Testis (tissue), 2 donors: ENCODE measurements around the gene MYORG.

Experiments
- POLR2A ChIP-seq: fragments of 450-650 bp; IDR thresholded peaks from one replicate; pipeline ENCODE4 v1.6.1; 2017; ENCODE audit warnings: antibody characterized with exemption, mild to moderate bottlenecking, moderate library complexity
- TF ChIP-seq, protein P1 (sequence below), 3 experiments: fragments of 450-650 bp in 2 of 3; fragments of 200-600 bp in 1 of 3; sonication (generic) in 1 of 3; IDR thresholded peaks; one replicate each; pipeline ENCODE4 v1.5.1; 2016 to 2019; ENCODE audit warnings: antibody characterized with exemption in 3 of 3, mild to moderate bottlenecking in 2 of 3, moderate library complexity in 1 of 3

GRCh38 chr9:34317436-34317835 is 59.3 kb downstream of the MYORG start:
- TF ChIP-seq POLR2A = no peak
- TF ChIP-seq, protein P1, sequence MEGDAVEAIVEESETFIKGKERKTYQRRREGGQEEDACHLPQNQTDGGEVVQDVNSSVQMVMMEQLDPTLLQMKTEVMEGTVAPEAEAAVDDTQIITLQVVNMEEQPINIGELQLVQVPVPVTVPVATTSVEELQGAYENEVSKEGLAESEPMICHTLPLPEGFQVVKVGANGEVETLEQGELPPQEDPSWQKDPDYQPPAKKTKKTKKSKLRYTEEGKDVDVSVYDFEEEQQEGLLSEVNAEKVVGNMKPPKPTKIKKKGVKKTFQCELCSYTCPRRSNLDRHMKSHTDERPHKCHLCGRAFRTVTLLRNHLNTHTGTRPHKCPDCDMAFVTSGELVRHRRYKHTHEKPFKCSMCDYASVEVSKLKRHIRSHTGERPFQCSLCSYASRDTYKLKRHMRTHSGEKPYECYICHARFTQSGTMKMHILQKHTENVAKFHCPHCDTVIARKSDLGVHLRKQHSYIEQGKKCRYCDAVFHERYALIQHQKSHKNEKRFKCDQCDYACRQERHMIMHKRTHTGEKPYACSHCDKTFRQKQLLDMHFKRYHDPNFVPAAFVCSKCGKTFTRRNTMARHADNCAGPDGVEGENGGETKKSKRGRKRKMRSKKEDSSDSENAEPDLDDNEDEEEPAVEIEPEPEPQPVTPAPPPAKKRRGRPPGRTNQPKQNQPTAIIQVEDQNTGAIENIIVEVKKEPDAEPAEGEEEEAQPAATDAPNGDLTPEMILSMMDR (IDR thresholded peaks at IDR 0.05) = no peak
